Endothelial cell (in vitro differentiated cells): ENCODE results near the gene STAB2. TPM values are rescaled to one million over a fixed set of nuclear protein-coding genes. Genes with fewer than 3 reads are reported as not detected.

Source experiments
- DNase-seq: peaks from one replicate; pipeline ENCODE4 v3.0.0; 2021; ENCODE audit warnings: low spot score
- H3K27ac Mint-ChIP-seq: one replicate; pipeline ENCODE4 v1.8.0; 2021; ENCODE audit warnings: mixed read lengths, inconsistent platforms; ENCODE audit not compliant: unreplicated experiment
- H3K27me3 Mint-ChIP-seq: one replicate; pipeline ENCODE4 v1.8.0; 2021; ENCODE audit warnings: mild to moderate bottlenecking, moderate library complexity, mixed read lengths, inconsistent platforms; ENCODE audit not compliant: unreplicated experiment
- H3K36me3 Mint-ChIP-seq: one replicate; pipeline ENCODE4 v1.8.0; 2021; ENCODE audit warnings: mild to moderate bottlenecking, low read depth, mixed read lengths, inconsistent platforms; ENCODE audit not compliant: unreplicated experiment
- H3K4me1 Mint-ChIP-seq: one replicate; pipeline ENCODE4 v1.8.0; 2021; ENCODE audit warnings: mild to moderate bottlenecking, mixed read lengths, inconsistent platforms; ENCODE audit not compliant: unreplicated experiment
- H3K4me3 Mint-ChIP-seq: one replicate; pipeline ENCODE4 v1.8.0; 2021; ENCODE audit warnings: mild to moderate bottlenecking, mixed read lengths, inconsistent platforms; ENCODE audit not compliant: unreplicated experiment
- H3K9me3 Mint-ChIP-seq: one replicate; pipeline ENCODE4 v1.8.0; 2021; ENCODE audit warnings: mixed read lengths, inconsistent platforms; ENCODE audit not compliant: unreplicated experiment
- total RNA-seq: library from RNA; stranded (reverse); fragmentation: NEBNext Ultra II Directional; extraction: Animal tissue kit (Norgen Biotek cat#: 25700); gene quantifications from one replicate; pipeline ENCODE4 v1.2.1, GENCODE V29; 2021; ENCODE audit not compliant: unreplicated experiment
- TF ChIP-seq, protein P1 (sequence below): fragments of 200-600 bp; sonication (generic); IDR thresholded peaks from one replicate; pipeline ENCODE4 v1.5.0; 2021; ENCODE audit warnings: antibody characterized with exemption; ENCODE audit not compliant: unreplicated experiment

STAB2 gene
- total RNA-seq, 1 donor from 2014 or later = 0.10 TPM

DNA sequence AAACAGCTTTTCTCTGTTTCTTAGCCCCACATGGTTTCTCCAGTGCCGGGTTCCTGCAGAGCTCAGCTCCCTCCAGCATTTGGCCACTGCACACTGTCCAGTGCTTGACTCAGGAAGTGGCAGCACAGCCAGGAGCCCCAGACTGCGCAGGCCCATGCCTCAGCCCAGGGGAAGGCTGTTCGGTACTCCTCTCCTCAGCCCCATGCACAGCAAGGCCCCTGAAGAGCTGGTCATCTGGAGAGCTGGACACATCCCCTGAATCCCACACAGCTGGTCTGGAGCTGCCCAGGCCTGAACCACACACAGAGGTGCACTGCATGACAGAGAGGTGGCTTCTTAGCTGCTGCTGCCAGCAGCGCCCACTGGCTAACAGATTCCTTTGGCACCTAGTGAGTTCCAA lies 48.3 kb downstream of the STAB2 start:
- Mint-ChIP-seq H3K4me3 (no peak overlapping the region), H3K27ac (no peak overlapping the region), H3K4me1 (no peaks in the 10 kb centered on the region), H3K27me3 (no peaks in the 10 kb centered on the region), H3K36me3 (no peaks in the 10 kb centered on the region), H3K9me3 (no peaks in the 10 kb centered on the region)
- TF ChIP-seq, protein P1, sequence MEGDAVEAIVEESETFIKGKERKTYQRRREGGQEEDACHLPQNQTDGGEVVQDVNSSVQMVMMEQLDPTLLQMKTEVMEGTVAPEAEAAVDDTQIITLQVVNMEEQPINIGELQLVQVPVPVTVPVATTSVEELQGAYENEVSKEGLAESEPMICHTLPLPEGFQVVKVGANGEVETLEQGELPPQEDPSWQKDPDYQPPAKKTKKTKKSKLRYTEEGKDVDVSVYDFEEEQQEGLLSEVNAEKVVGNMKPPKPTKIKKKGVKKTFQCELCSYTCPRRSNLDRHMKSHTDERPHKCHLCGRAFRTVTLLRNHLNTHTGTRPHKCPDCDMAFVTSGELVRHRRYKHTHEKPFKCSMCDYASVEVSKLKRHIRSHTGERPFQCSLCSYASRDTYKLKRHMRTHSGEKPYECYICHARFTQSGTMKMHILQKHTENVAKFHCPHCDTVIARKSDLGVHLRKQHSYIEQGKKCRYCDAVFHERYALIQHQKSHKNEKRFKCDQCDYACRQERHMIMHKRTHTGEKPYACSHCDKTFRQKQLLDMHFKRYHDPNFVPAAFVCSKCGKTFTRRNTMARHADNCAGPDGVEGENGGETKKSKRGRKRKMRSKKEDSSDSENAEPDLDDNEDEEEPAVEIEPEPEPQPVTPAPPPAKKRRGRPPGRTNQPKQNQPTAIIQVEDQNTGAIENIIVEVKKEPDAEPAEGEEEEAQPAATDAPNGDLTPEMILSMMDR = no peak
- no peak for DNase-seq

DNA sequence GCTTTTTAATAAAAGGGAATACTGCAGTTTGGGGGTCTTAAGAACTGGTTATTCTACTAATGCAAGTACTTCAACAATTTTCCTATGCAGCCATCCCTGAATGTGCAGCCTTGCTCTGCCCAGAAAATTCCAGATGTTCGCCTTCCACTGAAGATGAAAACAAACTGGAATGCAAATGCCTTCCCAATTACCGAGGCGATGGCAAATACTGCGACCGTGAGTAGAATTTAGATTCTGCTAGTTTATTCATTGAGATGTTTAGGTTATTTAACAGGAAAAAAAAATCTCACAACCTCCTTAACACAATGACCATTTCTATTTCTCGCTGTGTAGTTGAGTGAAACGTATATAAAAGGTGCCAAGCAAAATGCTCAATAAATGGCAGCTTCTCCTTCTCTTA lies 49.9 kb downstream of the STAB2 start:
- Mint-ChIP-seq H3K27me3 (peaks cover 1% of the 10 kb centered on the region), H3K4me1 (no peaks in the 10 kb centered on the region), H3K36me3 (no peaks in the 10 kb centered on the region), H3K4me3 (no peak overlapping the region), H3K9me3 (no peaks in the 10 kb centered on the region), H3K27ac (no peak overlapping the region)
- TF ChIP-seq, protein P1 = no peak
- DNase-seq = no peak

DNA sequence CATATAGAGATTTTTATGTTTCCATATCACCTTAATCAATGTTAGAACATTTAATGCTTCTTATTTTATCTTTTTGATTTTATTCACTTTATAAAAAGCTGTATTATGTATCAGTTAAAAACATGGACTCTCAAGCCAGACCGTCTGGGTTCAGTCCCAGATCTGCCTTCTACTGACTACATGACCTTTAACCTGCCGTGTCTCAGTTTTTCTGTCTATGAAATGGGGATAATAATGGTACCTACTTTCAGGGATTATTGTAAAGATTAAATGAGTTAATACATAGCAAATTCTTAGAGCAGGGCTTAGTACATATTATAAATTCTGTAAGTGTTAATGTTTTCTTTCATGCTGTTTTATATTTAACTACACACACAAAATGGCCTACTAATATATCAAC lies 50.4 kb downstream of the STAB2 start:
- TF ChIP-seq, protein P1 = no peak

DNA sequence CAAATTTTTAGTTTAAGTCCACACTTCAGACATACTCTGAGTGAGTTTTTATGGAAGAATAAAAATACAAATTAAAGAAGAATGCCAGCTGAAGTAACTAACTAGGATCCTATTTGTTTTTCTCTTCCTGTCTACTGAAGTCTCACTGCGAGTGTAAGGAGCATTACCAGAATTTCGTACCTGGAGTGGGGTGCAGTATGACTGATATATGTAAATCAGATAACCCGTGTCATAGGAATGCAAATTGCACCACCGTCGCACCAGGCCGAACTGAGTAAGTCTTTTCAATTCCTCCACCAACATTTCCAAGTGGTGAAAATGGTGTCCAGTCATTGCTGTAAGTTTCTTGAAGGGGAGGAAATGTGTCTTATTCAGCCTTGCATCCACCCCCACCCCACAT lies 52.9 kb downstream of the STAB2 start:
- Mint-ChIP-seq H3K27me3 (peaks cover 1% of the 10 kb centered on the region), H3K4me3 (no peak overlapping the region), H3K36me3 (no peaks in the 10 kb centered on the region), H3K27ac (no peak overlapping the region), H3K4me1 (no peaks in the 10 kb centered on the region), H3K9me3 (no peaks in the 10 kb centered on the region)
- TF ChIP-seq, protein P1 = no peak
- no peak for DNase-seq

More for the DNA sequence above, 50.4 kb downstream of the STAB2 start:
- Mint-ChIP-seq H3K27ac (no peak overlapping the region), H3K36me3 (no peaks in the 10 kb centered on the region), H3K9me3 (no peaks in the 10 kb centered on the region), H3K27me3 (peaks cover 1% of the 10 kb centered on the region), H3K4me1 (no peaks in the 10 kb centered on the region), H3K4me3 (no peak overlapping the region)
- DNase-seq = no peak

DNA sequence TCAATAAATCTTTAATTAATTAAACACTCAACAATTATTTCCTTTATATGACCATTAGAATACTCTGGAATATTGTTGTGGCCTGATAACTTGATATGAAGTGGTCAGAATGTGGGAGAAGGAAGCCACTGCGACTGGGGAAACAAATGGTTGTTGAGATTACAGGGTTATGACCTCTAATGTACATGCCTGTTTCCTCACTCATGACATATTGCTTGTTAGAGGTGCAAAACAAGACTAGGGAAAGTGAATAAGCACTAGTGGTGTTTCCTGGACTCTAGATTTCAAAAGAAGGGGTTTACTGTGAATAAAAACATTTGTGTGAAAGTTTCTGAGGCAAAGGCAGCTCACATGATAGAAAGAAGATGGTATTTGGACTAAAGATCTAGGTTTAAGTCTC lies 53.3 kb downstream of the STAB2 start:
- H3K4me3 Mint-ChIP-seq = no peak overlapping the region
- H3K27me3 Mint-ChIP-seq = peaks cover 1% of the 10 kb centered on the region
- no peaks in the 10 kb centered on the region for H3K9me3 Mint-ChIP-seq
- H3K36me3 Mint-ChIP-seq = no peaks in the 10 kb centered on the region
- no peak for DNase-seq
- H3K4me1 Mint-ChIP-seq = no peaks in the 10 kb centered on the region
- H3K27ac Mint-ChIP-seq = no peak overlapping the region
- TF ChIP-seq, protein P1 = no peak
